Stimulated activated CD8-positive, alpha-beta memory T cell treated with anti-CD3 and anti-CD28 coated beads, Interleukin-15, amount 100 ng/mL, for 24 hours (primary cell): ENCODE results near the gene ASMT.
"Not testable (repeated sequence)": the region's sequence is repeated elsewhere in the genome, so short reads cannot be mapped to it uniquely, and the experiment has no call there.

Source experiments
- DNase-seq: peaks from one replicate; pipeline ENCODE4 v3.0.0-alpha.2; 2020; ENCODE audit warnings: low read depth

The ASMT gene

DNA sequence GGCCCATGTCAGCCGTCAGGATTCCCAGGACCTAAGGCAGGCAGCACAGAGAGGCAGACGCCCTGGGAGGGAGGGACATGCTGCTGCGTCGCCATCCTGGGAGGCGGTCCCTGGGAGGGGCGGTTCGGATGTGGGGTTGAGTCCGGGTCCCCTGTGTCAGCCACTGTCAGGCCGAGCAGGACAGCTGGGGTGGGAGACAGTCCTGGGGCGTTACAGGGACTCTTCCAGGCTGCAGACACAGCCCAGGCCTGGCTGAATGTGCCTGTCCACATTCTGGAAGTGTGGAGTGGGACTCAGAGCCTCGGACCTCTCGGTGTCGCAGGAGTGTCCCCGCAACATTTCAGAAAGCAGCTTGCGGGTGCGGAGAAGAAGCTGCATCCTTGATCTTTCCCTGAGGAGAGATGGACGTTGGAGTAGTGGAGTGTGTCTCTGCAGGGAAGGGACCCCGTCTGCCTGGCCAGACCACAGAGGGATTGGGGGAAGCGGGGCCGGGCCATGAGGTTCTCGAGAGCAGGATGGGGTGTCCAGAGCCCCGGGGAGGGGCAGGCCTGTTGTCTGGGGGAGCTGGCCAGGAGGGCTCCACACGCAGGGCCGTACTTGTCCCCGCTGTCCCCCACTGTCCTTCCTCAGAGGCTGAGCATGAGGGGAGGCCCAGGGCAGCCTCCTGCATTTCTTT lies 17.4 kb upstream of the ASMT start:
- DNase-seq: no peak

- DNase-seq: no peak
These were observed 16.6 kb upstream of the ASMT start for GRCh38 chrX:1598021-1598875.

- DNase-seq: no peak
These were observed 15.7 kb upstream of the ASMT start for GRCh38 chrX:1598876-1599790.

DNA sequence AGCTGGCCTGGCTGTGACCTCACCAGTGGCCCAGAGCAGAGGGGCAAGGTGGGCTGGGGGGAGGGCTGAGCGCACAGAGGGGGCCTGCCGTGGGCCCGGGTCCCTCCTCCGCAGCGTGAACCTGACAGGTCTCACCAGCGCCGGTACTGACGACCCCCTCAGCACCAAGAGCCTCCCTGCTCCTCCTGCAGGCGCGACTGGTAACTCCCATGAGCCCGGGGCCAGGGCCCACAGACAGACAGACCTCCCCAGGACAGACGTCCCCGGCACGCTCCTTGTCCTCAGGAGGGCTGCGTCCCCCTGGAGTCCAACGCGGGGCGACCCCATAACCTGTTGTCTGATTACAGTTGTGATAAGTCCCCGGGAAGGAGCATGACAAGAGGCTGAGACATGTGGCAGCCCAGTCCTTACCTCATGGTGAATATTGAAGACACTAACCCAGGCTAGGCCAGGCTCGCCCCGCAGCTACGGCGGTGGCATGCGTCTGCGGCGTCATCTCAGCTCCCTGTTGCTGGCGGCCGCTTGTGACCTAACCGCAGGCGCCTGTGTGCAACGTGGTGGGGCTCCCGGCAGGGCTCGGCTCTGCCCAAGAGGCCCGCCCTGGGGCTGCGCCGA lies 15.0 kb upstream of the ASMT start:
- DNase-seq: no peak

DNA sequence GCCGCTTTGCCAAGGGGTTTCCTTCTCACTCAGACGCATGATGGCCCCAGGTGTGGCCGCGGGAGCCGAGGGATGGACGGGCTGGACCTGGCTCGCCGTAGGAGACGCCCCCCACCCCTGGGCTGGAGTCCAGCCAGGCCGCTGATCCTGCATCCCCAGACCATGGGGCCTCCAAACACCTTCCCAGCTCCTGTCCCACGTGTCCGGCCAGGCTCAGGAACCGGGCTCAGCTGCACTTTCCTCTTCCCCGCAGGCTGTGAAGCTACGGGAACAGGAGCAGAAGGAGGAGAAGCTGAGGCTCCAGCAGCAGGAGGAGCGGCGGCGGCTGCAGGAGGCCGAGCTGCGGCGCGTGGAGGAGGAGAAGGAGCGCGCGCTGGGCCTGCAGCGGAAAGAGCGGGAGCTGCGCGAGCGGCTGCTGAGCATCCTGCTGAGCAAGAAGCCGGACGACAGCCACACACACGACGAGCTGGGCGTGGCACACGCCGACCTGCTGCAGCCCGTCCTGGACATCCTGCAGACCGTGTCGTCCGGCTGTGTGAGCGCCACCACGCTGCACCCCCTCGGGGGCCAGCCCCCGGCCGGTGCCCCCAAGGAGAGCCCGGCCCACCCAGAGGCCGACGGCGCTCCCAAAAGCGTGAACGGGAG lies 14.3 kb upstream of the ASMT start:
- DNase-seq: no peak

- no peak for DNase-seq
These were observed 13.7 kb upstream of the ASMT start for GRCh38 chrX:1601051-1601767.

DNA sequence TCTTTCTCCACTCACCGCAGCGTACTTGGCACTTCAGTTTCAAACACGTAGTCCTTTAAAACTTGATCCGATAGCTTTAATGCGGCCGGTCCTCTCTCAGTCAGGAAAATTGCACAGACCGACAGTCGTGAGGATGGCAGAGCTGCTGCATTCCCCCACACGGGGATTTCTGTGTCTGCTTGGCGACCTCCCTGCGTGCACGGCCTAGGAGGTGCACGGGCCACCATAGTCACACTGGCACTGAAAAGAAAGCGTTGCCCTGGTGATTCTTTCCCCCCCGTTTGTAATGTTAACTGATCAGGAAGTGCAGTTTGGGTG lies 13.1 kb upstream of the ASMT start:
- no peak for DNase-seq

DNA sequence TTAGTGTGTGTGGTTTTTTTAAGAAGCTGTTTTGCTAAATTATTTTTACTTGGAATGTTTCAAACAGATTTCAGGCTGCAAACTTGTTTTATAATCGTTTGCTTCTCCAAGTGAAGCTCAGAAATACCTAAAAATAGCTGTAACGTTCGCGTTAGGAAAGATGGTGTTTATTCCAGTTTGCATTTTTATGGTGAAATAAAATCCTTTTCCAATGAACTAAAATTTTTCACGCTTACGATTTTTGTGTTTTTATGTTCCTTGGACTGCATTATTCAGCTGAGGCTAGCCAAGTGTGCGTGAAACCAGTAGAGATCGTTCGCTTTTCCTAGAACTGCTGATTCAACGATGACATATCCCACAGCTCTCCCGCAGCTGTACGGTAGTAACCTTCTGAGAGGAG lies 12.6 kb upstream of the ASMT start:
- DNase-seq: no peak

GRCh38 chrX:1606496-1606895 lies 8.4 kb upstream of the ASMT start:
- DNase-seq: no peak

DNA sequence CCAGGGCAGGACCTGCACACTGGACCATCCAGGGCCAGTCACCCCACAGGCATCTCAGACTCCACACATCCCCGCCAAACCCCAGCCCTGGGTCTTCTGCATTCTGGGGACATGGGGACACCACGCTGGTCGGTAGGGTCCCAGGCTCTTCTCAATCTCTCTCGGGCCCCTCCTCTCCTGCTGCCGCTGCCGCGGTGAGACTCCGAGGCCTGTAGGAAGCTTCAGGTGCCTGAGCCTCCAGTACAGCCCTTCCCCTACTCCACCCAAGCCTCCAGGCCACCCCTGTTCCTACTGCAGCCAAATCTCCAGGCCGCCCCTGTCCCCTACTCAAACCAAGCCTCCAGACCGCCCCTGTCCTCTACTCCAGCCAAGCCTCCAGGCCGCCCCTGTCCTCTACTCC lies 5.5 kb upstream of the ASMT start:
- DNase-seq: no peak

DNA sequence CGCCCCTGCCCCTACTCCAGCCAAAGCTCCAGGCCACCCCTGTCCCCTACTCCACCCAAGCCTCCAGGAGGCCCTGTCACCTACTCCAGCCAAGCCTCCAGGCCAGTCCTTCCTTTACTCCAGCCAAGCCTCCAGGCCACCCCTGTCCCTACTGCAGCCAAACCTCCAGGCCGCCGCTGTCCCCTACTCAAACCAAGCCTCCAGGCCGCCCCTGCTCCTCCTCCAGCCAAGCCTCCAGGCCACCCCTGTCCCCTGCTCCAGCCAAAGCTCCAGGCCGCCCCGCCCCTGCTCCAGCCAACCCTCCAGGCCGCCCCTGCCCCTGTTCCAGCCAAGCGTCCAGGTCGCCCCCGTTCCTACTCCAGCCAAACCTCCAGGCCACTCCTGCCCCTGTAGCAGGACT lies 5.1 kb upstream of the ASMT start:
- DNase-seq: no peak

GRCh38 chrX:1610166-1610565 lies 4.7 kb upstream of the ASMT start:
- no peak for DNase-seq

DNA sequence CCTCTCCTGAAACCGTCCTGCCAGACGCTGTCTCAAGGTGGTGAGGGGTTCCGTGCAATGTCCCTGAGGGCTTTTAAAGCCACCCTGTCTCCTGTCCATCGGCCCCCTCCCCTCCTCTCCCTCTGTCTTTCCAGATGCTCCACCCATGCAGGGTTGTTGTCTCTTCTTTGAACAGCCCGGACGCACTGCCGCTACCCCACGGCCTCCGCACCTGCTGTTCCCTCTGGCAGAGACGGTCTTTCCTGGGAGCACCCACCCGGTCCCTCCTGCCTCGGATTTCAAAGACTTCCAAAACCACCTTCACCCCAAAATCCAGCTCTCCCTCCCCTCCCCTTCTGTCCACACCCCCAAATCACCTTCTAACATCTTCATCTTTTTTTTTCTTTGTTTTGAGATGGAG lies 4.1 kb upstream of the ASMT start:
- DNase-seq: no peak

GRCh38 chrX:1612641-1613286 lies 2.1 kb upstream of the ASMT start:
- no peak for DNase-seq

- DNase-seq: no peak
These were observed 3.8 kb downstream of the ASMT start for GRCh38 chrX:1618689-1619088.

DNA sequence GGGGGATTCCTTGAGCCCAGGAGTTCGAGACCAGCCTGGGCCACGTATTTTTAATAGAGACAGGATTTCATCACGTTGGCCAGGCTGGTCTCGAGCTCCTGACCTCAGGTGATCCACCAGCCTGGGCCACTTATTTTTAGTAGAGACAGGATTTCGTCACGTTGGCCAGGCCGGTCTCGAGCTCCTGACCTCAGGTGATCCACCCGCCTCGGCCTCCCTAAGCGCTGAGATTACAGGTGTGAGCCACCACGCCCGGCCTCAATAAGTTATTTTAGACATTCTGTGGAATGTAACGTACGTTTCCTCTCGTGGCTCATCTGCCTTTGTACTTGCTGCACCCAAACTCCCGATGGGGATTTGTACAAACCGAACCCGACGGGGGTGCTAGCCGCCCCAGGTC lies 8.8 kb downstream of the ASMT start:
- DNase-seq: no peak

- not testable (repeated sequence) for DNase-seq
These were observed 9.4 kb downstream of the ASMT start for GRCh38 chrX:1624158-1624860.

DNA sequence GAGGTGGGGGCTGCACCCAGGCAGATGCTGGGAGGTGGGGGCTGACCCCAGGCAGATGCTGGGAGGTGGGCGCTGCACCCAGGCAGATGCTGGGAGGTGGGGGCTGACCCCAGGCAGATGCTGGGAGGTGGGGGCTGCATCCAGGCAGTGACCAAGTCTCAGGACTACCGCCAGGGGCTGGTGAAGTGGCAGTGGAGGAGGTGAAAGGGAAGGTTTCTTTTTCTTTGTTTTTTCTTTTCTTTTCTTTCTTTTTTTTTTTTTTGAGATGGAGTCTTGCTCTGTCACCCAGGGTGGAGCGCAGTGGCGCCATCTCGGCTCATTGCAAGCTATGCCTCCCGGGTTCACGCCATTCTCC lies 10.0 kb downstream of the ASMT start:
- not testable (repeated sequence) for DNase-seq

- no peak for DNase-seq
These were observed 14.4 kb downstream of the ASMT start for GRCh38 chrX:1629244-1629643.

DNA sequence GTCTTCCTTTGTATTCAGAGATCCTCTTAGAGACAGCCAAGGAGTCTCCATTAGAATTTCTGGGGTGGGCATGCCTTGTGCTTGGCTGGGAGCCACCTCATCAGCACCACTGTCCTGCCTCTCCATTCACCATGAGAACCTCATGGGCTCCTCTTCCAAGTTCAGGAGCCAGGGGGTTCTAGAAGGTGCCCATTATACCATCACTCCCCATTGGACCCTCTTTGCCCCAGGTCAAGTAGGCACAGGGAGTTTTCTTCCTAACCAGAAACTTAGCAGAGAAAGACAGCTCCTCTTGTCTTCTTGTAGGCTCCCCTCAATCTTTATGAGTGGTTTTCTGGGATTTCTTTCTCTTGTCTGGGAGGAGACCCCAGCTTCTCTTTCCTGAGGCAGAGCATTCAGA lies 31.1 kb downstream of the ASMT start:
- DNase-seq: no peak
